Activated CD4-positive, alpha-beta T cell treated with anti-CD3 and anti-CD28 coated beads, Interleukin-2, amount 10 ng/mL, durations not matched to agents 24 days and 14 days (primary cell): ENCODE results near the gene DNAJC11. TPM values are rescaled to one million over a fixed set of nuclear protein-coding genes. Genes with fewer than 3 reads are reported as not detected.

Experiments used
- DNase-seq: peaks from one replicate; pipeline ENCODE4 v3.0.0; 2022
- H3K27ac Mint-ChIP-seq: one replicate; pipeline ENCODE4 v1.8.0; 2022; ENCODE audit warnings: mild to moderate bottlenecking, mixed read lengths
- H3K27me3 Mint-ChIP-seq: one replicate; pipeline ENCODE4 v1.8.0; 2022; ENCODE audit warnings: mixed read lengths
- H3K36me3 Mint-ChIP-seq: one replicate; pipeline ENCODE4 v1.8.0; 2022; ENCODE audit warnings: low read depth, mild to moderate bottlenecking, mixed read lengths
- H3K4me1 Mint-ChIP-seq: one replicate; pipeline ENCODE4 v1.8.0; 2021; ENCODE audit warnings: mixed read lengths
- H3K4me3 Mint-ChIP-seq: one replicate; pipeline ENCODE4 v1.8.0; 2022; ENCODE audit warnings: mild to moderate bottlenecking, moderate library complexity, mixed read lengths
- H3K9me3 Mint-ChIP-seq: one replicate; pipeline ENCODE4 v1.8.0; 2021; ENCODE audit warnings: mixed read lengths
- intact Hi-C: fragments of 100-400 bp; cut with micrococcal nuclease; formaldehyde crosslinking; loops from one replicate; pipeline ENCODE4 v1.15.1; 2023
- total RNA-seq: library from RNA; stranded (reverse); gene quantifications from 2 replicates; pipeline ENCODE4 v1.2.3, GENCODE V29; 2022

Gene DNAJC11
- total RNA-seq, 1 donor from 2014 or later, result 87.6 TPM

DNA sequence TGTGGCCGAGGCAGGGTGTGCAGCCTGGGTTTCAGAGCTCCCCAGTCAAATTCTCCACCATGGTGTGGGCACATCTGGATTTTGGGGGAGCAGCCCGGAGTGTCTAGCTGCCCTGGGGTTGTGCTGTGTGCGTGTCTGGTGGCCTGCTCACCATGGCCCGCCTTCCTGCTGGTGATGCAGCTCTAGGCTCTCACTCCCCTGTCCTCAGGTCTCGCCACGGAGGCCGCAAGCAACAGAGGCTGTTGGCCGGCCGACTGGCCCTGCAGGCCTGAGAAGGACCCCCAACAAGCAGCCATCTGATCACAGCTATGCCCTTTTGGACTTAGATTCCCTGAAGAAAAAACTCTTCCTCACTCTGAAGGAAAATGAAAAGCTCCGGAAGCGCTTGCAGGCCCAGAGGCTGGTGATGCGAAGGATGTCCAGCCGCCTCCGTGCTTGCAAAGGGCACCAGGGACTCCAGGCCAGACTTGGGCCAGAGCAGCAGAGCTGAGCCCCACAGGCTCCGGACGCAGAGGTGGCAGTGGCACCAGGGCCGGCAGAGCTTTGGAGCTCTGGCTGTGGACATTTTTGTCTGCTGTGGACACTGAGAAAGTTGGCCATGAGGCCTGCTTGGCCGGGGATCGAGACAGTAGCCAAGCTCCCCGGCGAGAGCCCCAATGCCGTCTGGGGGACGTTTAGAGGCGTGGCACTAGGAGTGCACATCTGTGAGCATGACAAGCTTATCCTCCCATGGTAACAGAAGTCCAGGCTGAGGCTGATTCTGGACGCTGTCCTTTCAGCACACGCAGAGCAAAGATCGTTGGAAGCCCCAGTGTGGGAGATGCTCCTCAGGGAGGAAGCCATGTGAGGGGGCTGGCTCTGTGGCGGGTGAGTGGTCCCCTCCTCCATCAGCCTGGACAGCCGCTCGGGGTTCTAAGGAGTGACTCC is 68.8 kb downstream of the DNAJC11 start:
- Mint-ChIP-seq H3K27ac (no peak overlapping the region), H3K36me3 (peaks cover 39% of the 10 kb centered on the region), H3K27me3 (no peaks in the 10 kb centered on the region), H3K9me3 (no peaks in the 10 kb centered on the region), H3K4me3 (no peak overlapping the region), H3K4me1 (peaks cover 4% of the 10 kb centered on the region)
- intact Hi-C loops, result no loop called here
- no peak for DNase-seq

DNA sequence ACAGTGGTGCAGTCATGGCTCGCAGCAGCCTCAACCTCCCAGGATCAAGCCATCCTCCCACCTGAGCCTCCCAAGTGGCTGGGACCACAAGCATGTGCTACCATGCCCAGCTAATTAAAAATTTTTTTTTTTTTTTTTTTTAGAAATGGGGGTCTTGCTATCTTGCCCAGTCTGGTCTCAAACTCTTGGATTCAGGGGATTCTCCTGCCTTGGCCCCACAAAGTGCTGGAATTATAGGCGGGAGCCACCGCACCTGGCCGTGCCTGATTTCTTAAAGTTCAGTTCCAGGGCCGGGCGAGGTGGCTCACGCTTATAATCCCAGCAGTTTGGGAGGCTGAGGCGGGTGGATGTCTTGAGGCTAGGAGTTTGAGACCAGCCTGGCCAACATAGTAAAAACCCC is 70.6 kb downstream of the DNAJC11 start:
- Mint-ChIP-seq H3K27me3 (no peaks in the 10 kb centered on the region), H3K36me3 (peaks cover 39% of the 10 kb centered on the region), H3K4me3 (no peak overlapping the region), H3K4me1 (peaks cover 17% of the 10 kb centered on the region), H3K27ac (no peak overlapping the region), H3K9me3 (no peaks in the 10 kb centered on the region)
- DNase-seq, result no peak
- intact Hi-C loops, result no loop called here

DNA sequence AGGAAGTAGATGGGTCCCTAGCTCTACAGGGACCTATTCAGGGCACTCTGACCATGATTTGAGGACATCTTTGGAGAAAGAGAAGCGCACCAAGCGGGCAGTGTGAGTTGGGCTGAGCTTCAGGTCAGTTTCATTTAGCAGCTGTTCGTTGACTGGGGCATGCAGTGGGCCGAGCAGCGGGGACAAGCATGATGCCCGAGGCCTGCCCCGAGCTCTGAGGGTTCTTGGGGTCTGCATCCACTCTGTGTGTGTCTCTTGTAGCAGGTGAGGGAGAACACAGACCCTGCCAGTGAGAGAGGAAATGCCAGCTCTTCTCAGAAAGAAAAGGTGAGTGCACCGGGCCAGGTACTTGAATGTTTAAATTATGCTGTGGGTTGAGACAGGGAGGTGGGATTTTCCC is 71.6 kb downstream of the DNAJC11 start:
- no peaks in the 10 kb centered on the region for H3K27me3 Mint-ChIP-seq
- H3K27ac Mint-ChIP-seq, result no peak overlapping the region
- H3K9me3 Mint-ChIP-seq, result no peaks in the 10 kb centered on the region
- DNase-seq, result no peak
- intact Hi-C loops, result no loop called here
- peaks cover 40% of the 10 kb centered on the region for H3K36me3 Mint-ChIP-seq
- H3K4me3 Mint-ChIP-seq, result no peak overlapping the region
- H3K4me1 Mint-ChIP-seq, result peaks cover 21% of the 10 kb centered on the region

DNA sequence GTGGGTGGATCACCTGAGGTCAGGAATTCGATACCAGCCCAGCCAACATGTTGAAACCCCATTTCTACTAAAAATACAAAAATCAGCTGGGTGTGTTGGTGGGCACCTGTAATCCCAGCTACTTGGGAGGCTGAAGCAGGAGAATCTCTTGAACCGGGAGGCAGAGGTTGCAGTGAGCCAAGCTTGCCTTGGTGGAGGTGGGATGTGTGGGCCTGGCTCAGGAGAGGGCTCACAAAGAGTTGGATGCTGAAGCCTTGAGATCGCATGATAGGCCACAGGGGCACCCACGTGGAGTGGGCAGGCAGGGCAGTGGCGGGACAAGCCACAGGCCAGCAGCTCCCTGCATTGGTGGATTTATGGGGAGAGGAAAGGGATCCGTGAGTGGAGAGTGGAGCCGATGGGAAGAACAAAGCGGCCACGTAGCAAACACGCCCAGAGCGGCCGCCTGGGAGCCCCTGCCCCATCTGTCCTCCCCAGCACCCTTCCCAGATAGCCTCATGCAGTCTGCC is 72.6 kb downstream of the DNAJC11 start:
- Mint-ChIP-seq H3K4me3 (no peak overlapping the region), H3K27me3 (no peaks in the 10 kb centered on the region), H3K9me3 (no peaks in the 10 kb centered on the region), H3K27ac (no peak overlapping the region), H3K36me3 (peaks cover 36% of the 10 kb centered on the region), H3K4me1 (peaks cover 25% of the 10 kb centered on the region)
- intact Hi-C loops, result no loop called here
- no peak for DNase-seq

DNA sequence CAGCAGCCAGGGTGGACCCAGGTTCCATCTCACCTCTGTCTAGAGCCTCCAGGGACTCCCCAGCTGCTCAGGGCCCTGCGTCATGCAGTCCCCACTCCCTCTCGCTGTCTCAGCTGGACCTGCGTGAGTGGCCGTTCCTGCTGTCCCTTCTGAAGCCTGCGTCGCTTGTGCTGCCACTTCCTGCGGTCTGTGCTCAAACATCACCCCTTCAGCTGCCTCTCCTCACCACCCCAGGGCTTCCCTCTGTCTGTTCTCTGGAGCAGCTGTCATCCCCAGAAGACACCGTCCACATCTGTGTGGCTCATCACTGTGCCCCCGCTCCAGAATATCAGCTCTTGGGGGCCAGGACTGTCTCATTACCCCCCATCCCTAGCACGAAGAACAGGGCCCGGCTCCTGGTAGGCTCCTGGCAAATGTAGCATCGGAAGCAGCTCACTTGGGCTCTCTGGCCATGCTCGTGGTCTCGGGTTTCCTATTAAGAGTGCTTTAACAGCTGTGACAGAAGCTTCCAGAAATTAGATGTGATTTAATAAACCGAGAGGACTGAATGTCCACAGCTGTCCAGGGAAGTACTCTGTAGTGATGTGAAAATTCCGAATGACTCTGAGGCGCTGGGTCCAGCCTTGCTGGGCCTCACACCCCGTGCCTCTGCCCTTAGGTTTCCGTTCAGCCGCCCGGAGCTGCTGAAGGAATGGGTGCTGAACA is 73.6 kb downstream of the DNAJC11 start:
- no peaks in the 10 kb centered on the region for H3K27me3 Mint-ChIP-seq
- peak overlapping the region; percentile 5 for H3K4me3 Mint-ChIP-seq
- intact Hi-C loops, result no loop called here
- peaks cover 29% of the 10 kb centered on the region for H3K4me1 Mint-ChIP-seq
- H3K27ac Mint-ChIP-seq, result peak overlapping the region; percentile 46
- no peak for DNase-seq
- H3K9me3 Mint-ChIP-seq, result no peaks in the 10 kb centered on the region
- peaks cover 34% of the 10 kb centered on the region for H3K36me3 Mint-ChIP-seq

DNA sequence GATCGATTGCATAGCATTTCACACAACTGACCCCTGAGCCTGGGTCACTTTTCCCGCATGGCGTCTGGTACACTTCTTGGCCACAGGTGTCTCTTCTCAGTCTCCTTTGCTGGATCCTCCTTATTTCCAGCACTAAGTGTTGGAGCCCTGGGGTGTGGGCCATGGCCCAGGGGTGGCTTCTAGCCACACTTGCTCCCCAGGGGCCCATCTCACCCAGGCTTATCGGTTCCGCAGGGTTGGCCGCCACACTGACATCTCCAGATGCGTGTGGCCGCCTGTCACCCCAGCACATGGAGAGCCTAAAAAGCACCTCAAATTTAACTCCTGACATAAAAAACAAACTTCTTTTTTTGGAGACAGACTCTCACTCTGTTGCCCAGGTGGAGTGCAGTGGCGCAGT is 74.6 kb downstream of the DNAJC11 start:
- Mint-ChIP-seq H3K27me3 (no peaks in the 10 kb centered on the region), H3K27ac (no peak overlapping the region), H3K36me3 (peaks cover 37% of the 10 kb centered on the region), H3K9me3 (no peaks in the 10 kb centered on the region), H3K4me1 (peaks cover 29% of the 10 kb centered on the region), H3K4me3 (peak overlapping the region; percentile 95)
- intact Hi-C loops, result no loop called here
- DNase-seq, result no peak

DNA sequence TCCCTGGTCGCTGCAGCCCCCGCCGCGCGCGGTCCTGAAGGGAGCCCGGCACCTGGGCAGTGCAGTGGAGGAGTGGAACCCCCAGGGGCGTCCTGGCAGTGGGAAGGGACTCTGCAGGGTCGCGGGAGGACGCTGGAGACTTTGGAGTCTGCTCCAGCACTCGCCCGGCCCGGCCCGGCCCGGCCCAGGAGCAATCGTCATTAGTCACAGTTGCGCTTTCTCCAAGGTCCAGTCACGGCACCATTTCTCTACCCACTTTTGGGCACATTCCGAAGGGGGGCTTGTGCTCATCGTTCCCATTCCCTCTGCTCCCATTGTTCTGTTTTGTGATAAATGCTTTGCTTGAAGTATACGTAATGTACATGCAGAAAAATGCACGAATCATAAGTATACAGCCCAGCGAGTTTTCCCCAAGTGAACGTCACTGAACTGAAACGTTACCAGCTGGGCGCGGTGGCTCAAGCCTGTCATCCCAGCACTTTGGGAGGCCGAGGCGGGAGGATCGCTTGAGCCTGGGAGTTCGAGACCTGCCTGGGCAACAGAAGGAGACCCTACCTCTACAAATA is 75.9 kb downstream of the DNAJC11 start:
- intact Hi-C loops, result loop anchor here (1.0 kb wide), 3 partner anchors 12 to 71 kb away; partner anchors contain the start of genes NOL9 and PHF13
- peaks cover 42% of the 10 kb centered on the region for H3K36me3 Mint-ChIP-seq
- H3K9me3 Mint-ChIP-seq, result no peaks in the 10 kb centered on the region
- DNase-seq, result peak; percentile 69
- H3K4me1 Mint-ChIP-seq, result peaks cover 29% of the 10 kb centered on the region
- H3K4me3 Mint-ChIP-seq, result peak overlapping the region; percentile 95
- peak overlapping the region; percentile 90 for H3K27ac Mint-ChIP-seq
- no peaks in the 10 kb centered on the region for H3K27me3 Mint-ChIP-seq

DNA sequence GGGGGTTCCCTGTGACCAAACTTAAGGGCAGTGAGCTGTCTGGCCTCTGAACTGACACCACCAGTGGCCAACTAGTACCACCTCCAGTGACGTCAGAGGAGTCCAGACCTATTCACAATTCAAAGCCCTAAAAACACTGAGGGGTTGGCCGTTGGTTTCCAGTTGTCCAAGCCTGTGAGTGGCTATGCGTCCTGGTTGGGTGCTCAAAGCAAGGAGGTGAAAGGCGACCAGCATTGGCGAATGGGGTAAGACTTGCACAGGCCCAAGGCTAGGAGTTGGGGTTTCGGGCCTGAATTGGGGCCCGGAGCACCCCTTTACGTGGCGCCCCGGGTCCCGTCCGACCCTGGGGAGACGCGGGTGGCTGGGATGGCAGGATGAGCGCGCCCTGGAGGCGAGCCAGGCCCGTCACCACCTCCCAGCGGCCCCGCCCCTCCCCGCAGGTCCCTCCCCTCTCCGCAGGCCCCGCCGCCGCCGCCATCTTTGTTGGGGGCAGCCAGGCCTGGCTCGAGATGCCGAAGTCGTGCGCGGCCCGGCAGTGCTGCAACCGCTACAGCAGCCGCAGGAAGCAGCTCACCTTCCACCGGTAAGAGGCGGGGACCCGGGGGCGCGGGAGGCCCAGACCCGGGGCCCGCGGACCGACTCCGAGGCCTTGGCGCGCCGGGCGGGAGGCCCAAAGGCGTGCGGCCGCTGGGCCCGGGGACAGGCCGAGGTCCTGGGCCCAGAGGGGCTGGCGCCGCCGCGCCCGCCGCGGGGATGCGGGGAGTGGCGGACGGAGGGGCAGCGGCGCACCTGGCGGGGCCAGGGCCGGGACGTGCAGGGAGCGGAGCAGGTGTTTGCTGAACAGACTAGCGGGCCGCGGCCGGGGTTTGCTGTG is 76.7 kb downstream of the DNAJC11 start, which contains the start of gene THAP3:
TSS of gene THAP3 (plus strand) at position 159 of the 874 bp plus-strand sequence. CDS start at position 510, 351 bp downstream.
- peaks cover 41% of the 10 kb centered on the region for H3K36me3 Mint-ChIP-seq
- intact Hi-C loops, result loop anchor here (1.0 kb wide), 3 partner anchors 12 to 71 kb away; partner anchors contain the start of genes NOL9 and PHF13

DNA sequence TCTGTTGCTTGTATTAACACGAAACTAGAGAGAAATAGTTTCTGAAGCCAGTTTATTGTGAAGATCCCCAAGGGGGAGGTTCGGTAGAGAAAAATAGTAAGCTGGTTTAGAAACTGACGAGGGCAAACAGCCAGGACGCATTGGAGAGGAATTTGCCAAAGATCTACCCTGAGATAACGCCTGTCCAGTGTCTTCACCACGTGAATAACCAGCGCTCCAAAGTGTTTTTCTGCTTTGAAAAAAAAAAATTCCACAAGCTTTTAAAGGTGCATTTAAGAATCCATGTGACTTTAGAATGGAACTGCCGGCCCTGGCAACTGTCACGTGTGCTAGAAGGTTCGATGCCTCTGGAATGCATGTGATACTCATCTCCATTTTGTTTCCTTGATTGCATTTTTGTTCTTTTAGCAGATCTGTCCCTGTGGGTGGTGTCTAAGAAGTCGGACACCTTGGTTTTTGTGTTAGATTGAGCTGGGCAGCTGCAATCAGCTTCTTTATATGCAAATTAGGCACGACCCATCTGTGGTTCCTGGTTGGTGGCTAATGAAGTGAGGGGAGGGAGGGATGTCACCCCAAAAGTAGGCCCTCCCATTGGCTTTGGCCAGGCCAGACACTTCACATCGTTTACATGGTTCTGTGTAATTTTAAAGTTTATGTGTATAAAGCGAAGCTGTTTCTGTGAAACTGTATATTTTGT is 78.2 kb downstream of the DNAJC11 start:
- Mint-ChIP-seq H3K4me3 (no peak overlapping the region), H3K4me1 (peaks cover 26% of the 10 kb centered on the region), H3K36me3 (peaks cover 45% of the 10 kb centered on the region), H3K27ac (no peak overlapping the region), H3K9me3 (no peaks in the 10 kb centered on the region), H3K27me3 (no peaks in the 10 kb centered on the region)
- DNase-seq, result no peak
- intact Hi-C loops, result no loop called here

More for the DNA sequence above, 76.7 kb downstream of the DNAJC11 start, which contains the start of gene THAP3:
- Mint-ChIP-seq H3K4me3 (peak within 1 kb of the TSS; percentile 95), H3K27me3 (no peaks in the 10 kb centered on the region), H3K27ac (peak within 1 kb of the TSS; percentile 90), H3K9me3 (no peaks in the 10 kb centered on the region), H3K4me1 (peaks cover 28% of the 10 kb centered on the region)
- peak; percentile 95 for DNase-seq

DNA sequence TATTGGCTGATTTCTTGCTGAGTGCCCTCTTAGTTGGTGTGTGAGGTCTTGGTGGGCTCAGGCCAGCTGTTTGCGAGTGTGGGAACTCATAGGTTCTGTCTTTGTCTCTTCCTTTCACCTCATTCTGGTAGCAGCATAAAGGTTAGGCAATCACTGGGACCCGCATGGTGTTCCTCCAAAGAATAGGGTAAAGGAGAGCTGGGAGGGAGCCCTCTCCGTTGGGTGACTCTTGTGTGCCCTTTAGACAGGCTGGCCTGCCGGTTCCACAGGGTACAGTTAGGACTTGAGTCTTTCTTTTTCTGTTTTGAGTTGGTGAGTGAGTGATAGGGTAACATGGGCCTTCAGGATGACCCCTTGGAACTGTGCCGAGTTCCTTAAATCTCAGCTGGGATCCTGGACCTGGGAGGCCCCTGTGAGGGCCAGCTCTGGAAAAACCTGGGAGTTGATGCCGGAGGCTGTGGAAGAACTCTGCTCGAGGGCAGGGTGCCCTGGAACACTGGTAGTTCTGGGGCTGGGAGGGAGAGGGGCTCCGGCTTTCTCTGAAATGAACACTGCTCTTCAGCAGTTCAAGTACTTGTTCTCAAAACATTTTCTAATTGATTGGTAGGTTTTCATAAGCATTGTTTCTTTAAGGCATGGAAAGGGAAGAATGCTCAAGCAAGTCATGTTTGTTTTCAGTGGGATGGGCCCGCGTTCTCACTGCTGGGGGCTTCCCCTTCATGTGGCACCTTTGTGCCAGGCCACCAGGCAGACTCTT is 79.0 kb downstream of the DNAJC11 start:
- intact Hi-C loops, result no loop called here
- no peak overlapping the region for H3K27ac Mint-ChIP-seq
- H3K27me3 Mint-ChIP-seq, result no peaks in the 10 kb centered on the region
- H3K36me3 Mint-ChIP-seq, result peaks cover 43% of the 10 kb centered on the region
- H3K4me1 Mint-ChIP-seq, result peaks cover 23% of the 10 kb centered on the region
- no peak overlapping the region for H3K4me3 Mint-ChIP-seq
- DNase-seq, result no peak
- H3K9me3 Mint-ChIP-seq, result no peaks in the 10 kb centered on the region

DNA sequence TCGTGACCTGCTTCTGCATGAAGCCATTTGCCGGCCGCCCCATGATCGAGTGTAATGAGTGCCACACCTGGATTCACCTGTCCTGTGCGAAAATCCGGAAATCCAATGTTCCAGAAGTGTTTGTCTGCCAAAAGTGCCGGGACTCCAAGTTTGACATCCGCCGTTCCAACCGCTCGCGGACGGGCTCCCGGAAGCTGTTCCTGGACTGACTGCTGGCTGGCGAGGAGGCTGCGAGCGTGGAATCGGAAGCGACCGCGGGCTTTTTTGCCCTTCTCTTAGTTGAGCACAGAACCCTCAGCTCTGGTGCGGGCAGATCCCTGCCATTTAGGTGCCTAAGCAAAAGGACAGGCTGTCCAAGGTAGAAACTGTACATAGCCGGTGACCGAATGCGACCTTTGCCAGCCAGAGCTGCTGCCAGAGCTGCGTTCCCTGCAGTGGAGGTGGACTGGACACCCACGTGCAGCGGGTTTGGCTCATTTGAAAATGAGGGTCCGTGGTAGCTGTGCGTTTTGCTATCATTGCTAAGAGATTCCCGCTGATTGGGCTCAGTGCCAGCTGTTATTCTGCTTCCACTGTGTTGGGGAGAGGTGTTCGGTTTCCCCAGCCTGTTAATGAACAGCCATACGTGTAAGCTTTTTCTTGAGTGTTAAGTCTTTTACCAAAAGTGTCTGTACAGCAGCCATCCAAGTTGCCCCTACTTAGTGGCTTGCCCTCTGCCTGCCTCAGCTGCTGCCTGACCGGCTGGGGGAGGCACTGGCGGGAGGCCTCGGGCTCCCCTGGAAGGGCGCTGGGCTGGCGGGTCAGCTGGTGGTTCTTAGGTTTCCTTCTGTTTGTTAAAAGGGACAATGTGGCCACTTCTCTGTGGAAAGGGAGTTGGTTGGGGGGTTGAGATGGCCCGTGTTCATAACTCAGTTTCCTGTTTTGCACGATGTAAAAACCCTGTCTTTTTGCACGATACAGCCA is 79.9 kb downstream of the DNAJC11 start:
- Mint-ChIP-seq H3K4me3 (no peak overlapping the region), H3K4me1 (peaks cover 18% of the 10 kb centered on the region), H3K27ac (no peak overlapping the region), H3K9me3 (no peaks in the 10 kb centered on the region), H3K36me3 (peaks cover 42% of the 10 kb centered on the region), H3K27me3 (no peaks in the 10 kb centered on the region)
- intact Hi-C loops, result no loop called here
- DNase-seq, result no peak
